Smooth muscle cell (in vitro differentiated cells): ENCODE results near the gene TNRC6B. TPM values are rescaled to one million over a fixed set of nuclear protein-coding genes. Genes with fewer than 3 reads are reported as not detected.
"Not testable (repeated sequence)": the region's sequence is repeated elsewhere in the genome, so short reads cannot be mapped to it uniquely, and the experiment has no call there.

Experiments
- DNase-seq: peaks from one replicate; lab custom pipeline; 2025; ENCODE audit not compliant: unreplicated experiment; lab: John Stamatoyannopoulos, UW
- H2AFZ ChIP-seq: fragments of 200-600 bp; sonication (generic); 2 replicates; pipeline ENCODE4 v1.6.0; 2016; ENCODE audit warnings: antibody characterized with exemption, low read depth, mild to moderate bottlenecking
- H3F3A ChIP-seq: fragments of 200-600 bp; sonication (generic); 2 replicates; pipeline ENCODE4 v1.6.0; 2017; ENCODE audit warnings: antibody characterized with exemption, low read depth
- H3K27ac ChIP-seq: fragments of 200-600 bp; sonication (generic); 2 replicates; pipeline ENCODE4 v1.5.1; 2016; ENCODE audit warnings: low read depth, mild to moderate bottlenecking
- H3K27me3 ChIP-seq: fragments of 200-600 bp; sonication (generic); 2 replicates; pipeline ENCODE4 v1.6.1; 2016; ENCODE audit warnings: low read depth, mild to moderate bottlenecking
- H3K36me3 ChIP-seq: fragments of 200-600 bp; sonication (generic); 2 replicates; pipeline ENCODE4 v1.5.1; 2016; ENCODE audit warnings: low read depth
- H3K4me1 ChIP-seq: fragments of 200-600 bp; sonication (generic); 2 replicates; pipeline ENCODE4 v1.5.1; 2016; ENCODE audit warnings: low read depth
- H3K4me2 ChIP-seq: fragments of 200-600 bp; sonication (generic); 2 replicates; pipeline ENCODE4 v1.6.0; 2016; ENCODE audit warnings: mild to moderate bottlenecking
- H3K4me3 ChIP-seq: fragments of 200-600 bp; sonication (generic); 2 replicates; pipeline ENCODE4 v1.5.1; 2016; ENCODE audit warnings: mild to moderate bottlenecking
- H3K79me2 ChIP-seq: fragments of 200-600 bp; sonication (generic); 2 replicates; pipeline ENCODE4 v1.6.0; 2016; ENCODE audit warnings: low read depth, mild to moderate bottlenecking
- H3K9ac ChIP-seq: fragments of 200-600 bp; sonication (generic); 2 replicates; pipeline ENCODE4 v1.6.0; 2016; ENCODE audit warnings: low read depth
- H3K9me3 ChIP-seq: fragments of 200-600 bp; sonication (generic); replicated peaks from 2 replicates; pipeline ENCODE4 v1.5.1; 2016; ENCODE audit warnings: low read depth
- H4K20me1 ChIP-seq: fragments of 200-600 bp; sonication (generic); 2 replicates; pipeline ENCODE4 v1.6.0; 2016; ENCODE audit warnings: low read depth
- CTCF ChIP-seq: fragments of 200-600 bp; sonication (generic); IDR thresholded peaks from 2 replicates; pipeline ENCODE4 v1.5.1; 2017; ENCODE audit warnings: borderline replicate concordance, mild to moderate bottlenecking, antibody characterized with exemption; ENCODE audit not compliant: insufficient read depth, poor library complexity, severe bottlenecking
- WGBS: methylation state at CpG from one replicate; pipeline ENCODE4 v1.1.7; 2016; ENCODE audit warnings: low lambda C conversion rate; 5-methylcytosine and 5-hydroxymethylcytosine counted together
- polyA plus RNA-seq: library from polyadenylated mRNA; unstranded; fragments of >200 nt; fragmentation: Nextera tagmentation; extraction: Ambion mirVana; gene quantifications from 2 replicates; pipeline ENCODE4 v1.2.1, GENCODE V29; 2016
- total RNA-seq: library from RNA; depleted of rRNA; stranded (reverse); fragments of >200 nt; gene quantifications from 2 replicates; pipeline ENCODE4 v1.2.3, GENCODE V29; 2014

Gene TNRC6B
- total and polyA plus RNA-seq, 2 experiments from 2014 or later, result 21.5 to 44.4 TPM

- no peak overlapping the region for H2AFZ ChIP-seq
These were observed 42.8 kb downstream of the TNRC6B start for GRCh38 chr22:40220316-40221054.

GRCh38 chr22:40221055-40221414 lies 43.3 kb downstream of the TNRC6B start:
- H3K4me3 ChIP-seq, result no peak overlapping the region
- no peaks in the 10 kb centered on the region for H3K27me3 ChIP-seq
- no peaks in the 10 kb centered on the region for H3F3A ChIP-seq
- H3K79me2 ChIP-seq, result peaks cover 97% of the 10 kb centered on the region
- TF ChIP-seq CTCF, result no peak
- no peaks in the 10 kb centered on the region for H3K36me3 ChIP-seq
- H2AFZ ChIP-seq, result no peak overlapping the region
- no peaks in the 10 kb centered on the region for H3K9me3 ChIP-seq
- no peak for DNase-seq
- H3K4me1 ChIP-seq, result peaks cover 7% of the 10 kb centered on the region
- H3K27ac ChIP-seq, result no peak overlapping the region
- H3K9ac ChIP-seq, result no peak overlapping the region
- WGBS, result 79% methylated on average over 5 of the region's 5 CpGs
- H4K20me1 ChIP-seq, result peaks cover 100% of the 10 kb centered on the region
- H3K4me2 ChIP-seq, result no peak overlapping the region

More at GRCh38 chr22:40220316-40221054, 42.8 kb downstream of the TNRC6B start:
- Histone ChIP-seq H3K27me3 (no peaks in the 10 kb centered on the region), H3K79me2 (peaks cover 97% of the 10 kb centered on the region), H3K9ac (no peak overlapping the region), H3K4me3 (no peak overlapping the region), H3K9me3 (no peaks in the 10 kb centered on the region), H3K4me2 (no peak overlapping the region), H3K4me1 (peaks cover 7% of the 10 kb centered on the region), H3F3A (no peaks in the 10 kb centered on the region), H3K36me3 (no peaks in the 10 kb centered on the region), H4K20me1 (peaks cover 100% of the 10 kb centered on the region), H3K27ac (no peak overlapping the region)
- no peak for TF ChIP-seq CTCF
- 86% methylated on average over 8 of the region's 8 CpGs for WGBS
- DNase-seq, result no peak

- H3K4me3 ChIP-seq, H2AFZ ChIP-seq, H3F3A ChIP-seq, DNase-seq, H3K36me3 ChIP-seq, H3K4me2 ChIP-seq, H3K27me3 ChIP-seq, H3K9me3 ChIP-seq, H3K4me1 ChIP-seq, H3K9ac ChIP-seq, H3K27ac ChIP-seq: not testable (repeated sequence)
- 93% methylated on average over 8 of the region's 8 CpGs for WGBS
- peaks cover 100% of the 10 kb centered on the region for H4K20me1 ChIP-seq
- peaks cover 96% of the 10 kb centered on the region for H3K79me2 ChIP-seq
These were observed 45.3 kb downstream of the TNRC6B start for GRCh38 chr22:40222979-40223378.

- Histone ChIP-seq H3K4me3 (no peak overlapping the region), H3K9ac (no peak overlapping the region), H3K79me2 (peaks cover 91% of the 10 kb centered on the region), H3F3A (no peaks in the 10 kb centered on the region), H2AFZ (no peak overlapping the region), H3K4me2 (no peak overlapping the region), H3K36me3 (peaks cover 3% of the 10 kb centered on the region), H3K27ac (no peak overlapping the region), H3K9me3 (no peaks in the 10 kb centered on the region), H3K27me3 (no peaks in the 10 kb centered on the region), H4K20me1 (peaks cover 99% of the 10 kb centered on the region), H3K4me1 (peaks cover 7% of the 10 kb centered on the region)
- DNase-seq, result no peak
- TF ChIP-seq CTCF, result no peak
- WGBS, result 77% methylated on average over 6 of the region's 6 CpGs
These were observed 47.0 kb downstream of the TNRC6B start for GRCh38 chr22:40224702-40225101.
